Trophoblast cell (in vitro differentiated cells and primary cell): ENCODE data around the gene WWC2.

Source experiments
- DNase-seq, 2 donors: peaks; one replicate each; pipeline ENCODE4 v3.0.0-alpha.2; 2016
- H2AFZ ChIP-seq: 2 replicates; pipeline ENCODE4 v1.6.1; 2013; ENCODE audit warnings: low read length, moderate library complexity, mild to moderate bottlenecking; ENCODE audit not compliant: insufficient read depth, poor library complexity
- H2AK5ac ChIP-seq: 2 replicates; pipeline ENCODE4 v1.6.1; 2013; ENCODE audit warnings: mild to moderate bottlenecking, low read length
- H2BK120ac ChIP-seq: 2 replicates; pipeline ENCODE4 v1.6.1; 2013; ENCODE audit warnings: low read length, mild to moderate bottlenecking, moderate library complexity; ENCODE audit not compliant: insufficient read depth, poor library complexity
- H2BK12ac ChIP-seq: 2 replicates; pipeline ENCODE4 v1.6.1; 2013; ENCODE audit warnings: mild to moderate bottlenecking, low read length, moderate library complexity
- H2BK5ac ChIP-seq: 2 replicates; pipeline ENCODE4 v1.6.1; 2013; ENCODE audit warnings: low read length, low read depth, moderate library complexity, mild to moderate bottlenecking; ENCODE audit not compliant: poor library complexity
- H3K14ac ChIP-seq: 2 replicates; pipeline ENCODE4 v1.6.1; 2013; ENCODE audit warnings: mild to moderate bottlenecking, low read length
- H3K18ac ChIP-seq: 2 replicates; pipeline ENCODE4 v1.6.1; 2013; ENCODE audit warnings: mild to moderate bottlenecking, low read length
- H3K23ac ChIP-seq: 2 replicates; pipeline ENCODE4 v1.6.1; 2013; ENCODE audit warnings: low read length
- H3K27ac ChIP-seq: 2 replicates; pipeline ENCODE4 v1.5.1; 2013; ENCODE audit warnings: low read depth, mild to moderate bottlenecking, inconsistent platforms, low read length, moderate library complexity
- H3K27me3 ChIP-seq: 2 replicates; pipeline ENCODE4 v1.6.1; 2013; ENCODE audit warnings: inconsistent platforms, mild to moderate bottlenecking, low read length, moderate library complexity; ENCODE audit not compliant: insufficient read depth
- H3K36me3 ChIP-seq, 2 experiments: 1 replicate in 1 of 2; 2 replicates in 1 of 2; pipeline ENCODE4 v1.6.1; 2013; ENCODE audit warnings: low read length in 2 of 2, mild to moderate bottlenecking in 2 of 2, moderate library complexity in 1 of 2; ENCODE audit not compliant: insufficient read depth in 2 of 2, control insufficient read depth in 1 of 2
- H3K4ac ChIP-seq: 2 replicates; pipeline ENCODE4 v1.6.1; 2013; ENCODE audit warnings: low read depth, mild to moderate bottlenecking, low read length, moderate library complexity
- H3K4me1 ChIP-seq, 2 experiments: 1 replicate in 1 of 2; 2 replicates in 1 of 2; pipeline ENCODE4 v1.6.1; 2013; ENCODE audit warnings: low read length in 2 of 2, mild to moderate bottlenecking in 2 of 2, moderate library complexity in 1 of 2; ENCODE audit not compliant: insufficient read depth in 2 of 2, control insufficient read depth in 1 of 2
- H3K4me2 ChIP-seq: 2 replicates; pipeline ENCODE4 v1.6.1; 2013; ENCODE audit warnings: inconsistent platforms, mild to moderate bottlenecking, low read length, moderate library complexity
- H3K4me3 ChIP-seq: 2 replicates; pipeline ENCODE4 v1.5.1; 2013; ENCODE audit warnings: mild to moderate bottlenecking, low read depth, low read length, inconsistent platforms
- H3K79me1 ChIP-seq: one replicate; pipeline ENCODE4 v1.6.1; 2013; ENCODE audit warnings: low read length
- H3K79me2 ChIP-seq: 2 replicates; pipeline ENCODE4 v1.6.1; 2013; ENCODE audit warnings: low read length, mild to moderate bottlenecking; ENCODE audit not compliant: control insufficient read depth, insufficient read depth, poor library complexity
- H3K9ac ChIP-seq: 2 replicates; pipeline ENCODE4 v1.6.1; 2013; ENCODE audit warnings: mild to moderate bottlenecking, low read length
- H3K9me3 ChIP-seq: 2 replicates; pipeline ENCODE4 v1.6.1; 2013; ENCODE audit warnings: low read depth, mild to moderate bottlenecking, control low read depth, inconsistent platforms, low read length; ENCODE audit not compliant: insufficient read depth
- H4K12ac ChIP-seq: 2 replicates; pipeline ENCODE4 v1.6.1; 2013; ENCODE audit warnings: low read depth, mild to moderate bottlenecking, low read length, moderate library complexity
- H4K8ac ChIP-seq: 2 replicates; pipeline ENCODE4 v1.6.1; 2013; ENCODE audit warnings: low read depth, mild to moderate bottlenecking, low read length, moderate library complexity
- H4K91ac ChIP-seq: one replicate; pipeline ENCODE4 v1.6.1; 2013; ENCODE audit warnings: low read depth, mild to moderate bottlenecking, low read length, moderate library complexity
- WGBS: extraction: QIAGEN DNeasy Blood & Tissue Kit; methylation state at CpG from one replicate; pipeline ENCODE4 v1.1.7; 2013; ENCODE audit warnings: missing lambda C conversion rate; ENCODE audit not compliant: insufficient read length, insufficient coverage; ENCODE audit errors: extremely low coverage; 5-methylcytosine and 5-hydroxymethylcytosine counted together

Gene WWC2

DNA sequence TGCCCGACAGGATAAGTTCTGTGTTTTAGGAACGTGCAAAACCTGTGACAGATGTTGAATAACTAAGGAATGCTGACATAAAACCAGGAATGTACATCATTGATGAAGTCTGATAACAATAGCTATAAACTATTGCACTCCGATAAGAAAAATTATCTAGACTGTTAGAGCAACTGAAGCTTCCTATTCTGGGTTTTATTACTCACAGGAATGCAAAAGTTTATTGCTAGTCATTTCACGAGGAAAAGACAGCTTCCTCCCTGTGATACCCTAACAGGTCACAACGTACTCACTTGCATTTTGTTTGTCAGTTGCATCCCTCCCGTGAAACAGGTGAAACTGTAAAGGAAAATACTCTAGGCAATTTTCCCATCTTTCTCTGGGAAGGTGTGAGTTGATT lies 155.1 kb downstream of the WWC2 start:
- Histone ChIP-seq H2AK5ac (no peak overlapping the region), H3K36me3 (peaks cover 8 to 21% of the 10 kb centered on the region in 2 experiments), H4K91ac (no peak overlapping the region), H2BK5ac (no peak overlapping the region), H3K23ac (no peak overlapping the region), H3K4ac (no peak overlapping the region), H3K4me3 (no peak overlapping the region), H2BK120ac (no peak overlapping the region), H3K27ac (no peak overlapping the region), H4K8ac (no peak overlapping the region), H3K79me2 (no peaks in the 10 kb centered on the region), H3K14ac (no peak overlapping the region), H3K9me3 (no peaks in the 10 kb centered on the region), H4K12ac (no peak overlapping the region), H3K4me2 (no peak overlapping the region), H3K79me1 (no peaks in the 10 kb centered on the region), H3K4me1 (peaks cover 0 to 2% of the 10 kb centered on the region in 2 experiments), H3K18ac (no peak overlapping the region), H2BK12ac (no peak overlapping the region), H3K9ac (no peak overlapping the region), H3K27me3 (no peaks in the 10 kb centered on the region), H2AFZ (no peak overlapping the region)
- WGBS, result no CpG with 5 or more reads among the region's 6 CpGs
- DNase-seq, result peak in 1 of 2 donors; percentile 31

DNA sequence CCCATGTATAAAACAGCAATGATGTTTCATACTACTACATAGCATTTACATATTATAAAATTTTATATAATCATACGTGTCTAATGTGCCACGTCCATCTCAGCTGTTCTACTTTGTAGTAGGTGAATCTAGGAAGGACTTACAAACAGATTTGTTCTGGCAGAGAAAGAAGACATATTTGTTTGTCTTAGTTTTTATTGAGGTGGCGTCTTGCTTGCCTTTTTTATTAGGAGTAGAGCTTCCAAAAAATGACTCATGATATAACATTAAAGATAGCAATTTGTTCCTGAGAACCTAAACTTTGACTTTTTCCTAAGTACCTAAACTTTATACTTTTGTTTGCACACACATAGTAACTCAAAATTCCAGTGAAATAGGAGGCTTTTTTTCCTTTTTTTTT lies 156.4 kb downstream of the WWC2 start:
- DNase-seq, result no peak
- no peak overlapping the region for H3K4me2 ChIP-seq
- H3K36me3 ChIP-seq, result peaks cover 8 to 23% of the 10 kb centered on the region in 2 experiments
- no peaks in the 10 kb centered on the region for H3K27me3 ChIP-seq
- H3K4ac ChIP-seq, result no peak overlapping the region
- no peak overlapping the region for H2AK5ac ChIP-seq
- H3K9ac ChIP-seq, result no peak overlapping the region
- no peak overlapping the region for H4K91ac ChIP-seq
- H3K18ac ChIP-seq, result no peak overlapping the region
- no peak overlapping the region for H3K27ac ChIP-seq
- no peaks in the 10 kb centered on the region for H3K79me2 ChIP-seq
- no peak overlapping the region for H2AFZ ChIP-seq
- no peak overlapping the region for H4K8ac ChIP-seq
- no peak overlapping the region for H2BK5ac ChIP-seq
- no peak overlapping the region for H2BK12ac ChIP-seq
- H4K12ac ChIP-seq, result no peak overlapping the region
- peaks cover 0 to 2% of the 10 kb centered on the region in 2 experiments for H3K4me1 ChIP-seq
- H3K79me1 ChIP-seq, result no peaks in the 10 kb centered on the region
- H3K14ac ChIP-seq, result no peak overlapping the region
- H3K9me3 ChIP-seq, result no peaks in the 10 kb centered on the region
- no peak overlapping the region for H2BK120ac ChIP-seq
- no CpG with 5 or more reads among the region's 3 CpGs for WGBS
- no peak overlapping the region for H3K23ac ChIP-seq
- H3K4me3 ChIP-seq, result no peak overlapping the region

GRCh38 chr4:183256343-183256742 lies 157.3 kb downstream of the WWC2 start:
- no peak overlapping the region for H3K4ac ChIP-seq
- no peak overlapping the region for H2BK120ac ChIP-seq
- H2BK5ac ChIP-seq, result no peak overlapping the region
- H2AK5ac ChIP-seq, result no peak overlapping the region
- H3K23ac ChIP-seq, result no peak overlapping the region
- no peak overlapping the region for H2BK12ac ChIP-seq
- H3K14ac ChIP-seq, result no peak overlapping the region
- WGBS, result no CpG with 5 or more reads among the region's 6 CpGs
- no peak overlapping the region for H3K9ac ChIP-seq
- H3K36me3 ChIP-seq, result peaks cover 13 to 29% of the 10 kb centered on the region in 2 experiments
- H3K27ac ChIP-seq, result no peak overlapping the region
- H4K91ac ChIP-seq, result no peak overlapping the region
- H3K9me3 ChIP-seq, result no peaks in the 10 kb centered on the region
- H4K8ac ChIP-seq, result no peak overlapping the region
- H3K4me1 ChIP-seq, result peaks cover 0 to 2% of the 10 kb centered on the region in 2 experiments
- H3K79me2 ChIP-seq, result no peaks in the 10 kb centered on the region
- H3K27me3 ChIP-seq, result no peaks in the 10 kb centered on the region
- no peak overlapping the region for H3K18ac ChIP-seq
- H3K4me3 ChIP-seq, result no peak overlapping the region
- peak in 1 of 2 donors; percentile 14 for DNase-seq
- no peak overlapping the region for H4K12ac ChIP-seq
- no peak overlapping the region for H3K4me2 ChIP-seq
- no peaks in the 10 kb centered on the region for H3K79me1 ChIP-seq
- no peak overlapping the region for H2AFZ ChIP-seq

DNA sequence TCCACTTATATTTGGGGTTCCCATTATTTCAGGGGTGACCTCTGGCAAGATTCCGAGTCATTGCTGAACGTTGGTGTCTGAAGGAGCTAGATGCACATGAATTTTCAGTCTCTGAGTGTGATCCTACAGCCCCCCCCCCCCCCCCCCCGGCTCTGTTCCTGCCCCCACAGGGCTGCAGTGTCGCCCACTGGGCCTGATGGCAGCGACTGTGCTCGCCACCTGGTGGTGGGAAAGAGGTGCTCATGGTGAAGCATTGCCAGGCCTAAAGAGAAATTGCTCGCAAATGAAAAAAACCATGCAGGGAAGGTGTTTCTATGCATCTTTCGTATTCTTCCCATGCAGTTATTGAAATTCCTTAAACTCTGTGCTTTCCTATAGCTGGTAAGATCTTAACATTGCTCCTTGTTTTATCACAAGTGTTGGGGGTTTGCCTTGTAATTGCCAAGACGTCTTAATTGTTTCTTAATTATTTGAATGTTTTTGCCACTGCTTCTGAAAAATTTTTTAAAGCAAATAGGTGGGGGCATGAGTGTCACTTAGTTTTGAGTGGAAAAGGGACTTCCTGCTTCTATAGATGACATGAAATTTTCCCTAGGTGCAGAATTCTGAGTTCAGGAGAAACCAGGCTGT lies 157.8 kb downstream of the WWC2 start:
- Histone ChIP-seq H3K27me3 (no peaks in the 10 kb centered on the region), H2BK12ac (no peak overlapping the region), H3K27ac (no peak overlapping the region), H3K4ac (no peak overlapping the region), H3K9me3 (no peaks in the 10 kb centered on the region), H3K4me1 (peaks cover 0 to 2% of the 10 kb centered on the region in 2 experiments), H3K79me1 (no peaks in the 10 kb centered on the region), H3K23ac (no peak overlapping the region), H2AFZ (no peak overlapping the region), H3K4me2 (no peak overlapping the region), H3K79me2 (no peaks in the 10 kb centered on the region), H3K18ac (no peak overlapping the region), H2BK120ac (no peak overlapping the region), H2AK5ac (no peak overlapping the region), H4K8ac (no peak overlapping the region), H3K4me3 (no peak overlapping the region), H3K9ac (no peak overlapping the region), H3K36me3 (peaks cover 13 to 29% of the 10 kb centered on the region in 2 experiments), H4K12ac (no peak overlapping the region), H2BK5ac (no peak overlapping the region), H3K14ac (no peak overlapping the region), H4K91ac (no peak overlapping the region)
- peak in 1 of 2 donors; percentile 71 for DNase-seq
- WGBS, result no CpG with 5 or more reads among the region's 9 CpGs
